ENCODE data around the gene RASGRF2.

DNA sequence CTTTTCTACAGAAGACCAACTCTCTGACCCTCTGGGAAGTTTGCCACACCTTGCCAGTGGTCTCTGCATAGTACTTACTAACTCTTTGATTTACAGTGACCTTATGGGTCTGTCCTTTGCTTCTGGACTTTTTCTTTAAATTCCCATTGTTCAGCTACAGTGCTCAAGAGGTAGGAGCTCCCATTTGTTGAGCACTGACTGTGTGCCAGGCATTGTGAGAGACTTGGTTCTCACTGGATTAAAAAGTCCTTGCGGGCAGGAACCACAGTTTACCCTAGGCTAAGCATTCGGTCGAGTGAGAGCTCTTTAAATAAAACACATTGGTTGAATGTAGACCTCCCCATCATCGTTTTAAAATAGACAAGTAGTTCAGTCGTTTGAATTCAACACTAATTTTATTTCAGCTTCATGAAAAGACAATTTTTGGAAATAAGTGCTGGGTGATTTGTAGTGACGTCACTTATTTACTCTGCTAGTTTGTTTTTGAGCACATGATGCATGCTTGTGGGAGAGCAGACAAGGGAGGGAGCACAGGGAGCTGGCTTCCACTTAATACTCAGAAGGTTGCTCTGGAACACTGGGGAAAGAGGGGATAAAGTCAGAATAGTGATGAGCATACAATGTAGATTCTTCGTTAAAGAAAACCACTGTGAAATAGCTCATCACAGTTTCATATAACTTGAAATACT is 27.1 kb downstream of the RASGRF2 start:
- TF ChIP-seq CTCF (IDR thresholded peaks at IDR 0.05), result no peak
- no peak for TF ChIP-seq POLR2A (IDR thresholded peaks at IDR 0.05)
